Breast epithelium (tissue), 4 donors: ENCODE measurements around the gene POU2AF3. TPM values are rescaled to one million over a fixed set of nuclear protein-coding genes. Genes with fewer than 3 reads are reported as not detected.

Source experiments
- DNase-seq, 2 donors: peaks; one replicate each; pipeline ENCODE4 v3.0.0-alpha.2; 2019; ENCODE audit warnings: low spot score in 2 of 2
- H3K27ac ChIP-seq, 2 donors: fragments of 200-600 bp; sonication (generic) in 1 of 2; one replicate each; pipeline ENCODE4 v1.5.1; 2016 to 2019; ENCODE audit warnings: mild to moderate bottlenecking in 1 of 2
- H3K27me3 ChIP-seq, 2 donors: fragments of 200-600 bp; sonication (generic) in 1 of 2; one replicate each; pipeline versions ENCODE4 v1.5.1 to v1.6.0; 2017 to 2019; ENCODE audit warnings: control low read depth in 1 of 2, mild to moderate bottlenecking in 1 of 2
- H3K36me3 ChIP-seq: fragments of 200-600 bp; one replicate; pipeline ENCODE4 v1.5.1; 2019
- H3K4me1 ChIP-seq, 2 donors: fragments of 200-600 bp; sonication (generic); one replicate each; pipeline ENCODE4 v1.5.1; 2016 to 2019; ENCODE audit warnings: control low read depth in 1 of 2
- H3K4me3 ChIP-seq, 3 donors: fragments of 200-600 bp; sonication (generic); 1 replicate in 2 of 3; 2 replicates in 1 of 3; pipeline ENCODE4 v1.5.1; 2016 to 2019; ENCODE audit warnings: mild to moderate bottlenecking in 3 of 3, moderate library complexity in 2 of 3
- H3K9me3 ChIP-seq, 2 donors: fragments of 200-600 bp; sonication (generic) in 1 of 2; one replicate each; pipeline ENCODE4 v1.5.1; 2016 to 2019; ENCODE audit warnings: control low read depth in 1 of 2
- POLR2A ChIP-seq: fragments of 450-650 bp; IDR thresholded peaks from one replicate; pipeline ENCODE4 v1.6.1; 2016; ENCODE audit warnings: antibody characterized with exemption, mild to moderate bottlenecking, moderate library complexity
- POLR2AphosphoS5 ChIP-seq, 3 donors: sonication (generic); formaldehyde crosslinking; IDR thresholded peaks; one replicate each; pipeline ENCODE4 v1.6.1; 2017; ENCODE audit warnings: antibody characterized with exemption in 3 of 3
- intact Hi-C: fragments of 100-400 bp; cut with DNase I; formaldehyde crosslinking; loops from one replicate; pipeline ENCODE4 v1.15.1; 2023; ENCODE audit warnings: low total_unique reads
- total RNA-seq, 3 donors: library from RNA; depleted of rRNA; stranded (reverse); fragments of >200 nt; gene quantifications; one replicate each; pipeline ENCODE4 v1.1.0, GENCODE V29; 2016
- TF ChIP-seq, protein P1 (sequence below), 3 donors: fragments of 450-650 bp; IDR thresholded peaks; one replicate each; pipeline ENCODE4 v1.5.1; 2016 to 2017; ENCODE audit warnings: antibody characterized with exemption in 3 of 3, mild to moderate bottlenecking in 3 of 3, moderate library complexity in 3 of 3

POU2AF3 gene
- total RNA-seq, 3 donors from 2014 or later = 1.4 to 3.6 (median 1.6) TPM

DNA sequence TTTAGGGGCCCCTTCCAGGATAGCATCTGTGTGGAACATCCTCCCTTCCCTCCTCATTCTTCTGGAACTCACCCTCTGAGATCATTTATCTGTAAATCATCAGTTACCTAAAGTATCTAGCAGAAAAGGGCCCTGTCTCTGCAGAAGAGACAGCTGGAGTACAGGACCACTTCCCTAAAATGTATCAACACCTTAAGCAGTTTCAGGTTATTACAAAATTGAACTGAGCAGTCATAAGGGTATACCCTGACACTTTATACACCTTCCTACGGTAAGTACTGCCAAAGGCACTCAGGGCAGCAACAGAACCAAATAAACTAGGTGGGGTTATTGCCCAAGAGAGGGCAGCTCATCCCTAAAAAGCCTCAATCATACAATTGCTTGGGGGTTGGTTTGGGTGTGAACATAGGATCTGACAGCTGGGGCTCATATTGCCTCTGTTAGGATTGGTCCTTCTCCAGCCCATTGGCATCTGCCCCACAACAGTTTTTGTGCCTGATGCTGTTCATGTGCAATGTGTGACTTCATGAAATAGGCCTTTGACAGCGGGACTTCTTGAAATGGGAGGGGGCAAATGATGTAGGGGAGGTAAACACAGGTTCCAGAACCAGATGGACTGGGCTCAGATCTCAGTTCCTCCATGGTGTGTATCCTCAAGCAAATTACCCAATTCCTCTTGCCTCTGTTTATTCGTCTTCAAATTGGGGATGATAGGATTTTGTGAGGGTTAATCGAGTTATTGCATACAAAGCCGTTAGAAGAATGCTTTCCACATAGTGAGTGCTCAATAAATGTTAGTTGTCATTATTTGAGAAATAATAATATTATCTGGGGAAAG lies 2.9 kb downstream of the POU2AF3 start:
- H3K4me3 ChIP-seq = no peak overlapping the region
- H3K4me1 ChIP-seq = peaks cover 0 to 6% of the 10 kb centered on the region in 2 donors
- H3K36me3 ChIP-seq = no peaks in the 10 kb centered on the region
- TF ChIP-seq, protein P1, sequence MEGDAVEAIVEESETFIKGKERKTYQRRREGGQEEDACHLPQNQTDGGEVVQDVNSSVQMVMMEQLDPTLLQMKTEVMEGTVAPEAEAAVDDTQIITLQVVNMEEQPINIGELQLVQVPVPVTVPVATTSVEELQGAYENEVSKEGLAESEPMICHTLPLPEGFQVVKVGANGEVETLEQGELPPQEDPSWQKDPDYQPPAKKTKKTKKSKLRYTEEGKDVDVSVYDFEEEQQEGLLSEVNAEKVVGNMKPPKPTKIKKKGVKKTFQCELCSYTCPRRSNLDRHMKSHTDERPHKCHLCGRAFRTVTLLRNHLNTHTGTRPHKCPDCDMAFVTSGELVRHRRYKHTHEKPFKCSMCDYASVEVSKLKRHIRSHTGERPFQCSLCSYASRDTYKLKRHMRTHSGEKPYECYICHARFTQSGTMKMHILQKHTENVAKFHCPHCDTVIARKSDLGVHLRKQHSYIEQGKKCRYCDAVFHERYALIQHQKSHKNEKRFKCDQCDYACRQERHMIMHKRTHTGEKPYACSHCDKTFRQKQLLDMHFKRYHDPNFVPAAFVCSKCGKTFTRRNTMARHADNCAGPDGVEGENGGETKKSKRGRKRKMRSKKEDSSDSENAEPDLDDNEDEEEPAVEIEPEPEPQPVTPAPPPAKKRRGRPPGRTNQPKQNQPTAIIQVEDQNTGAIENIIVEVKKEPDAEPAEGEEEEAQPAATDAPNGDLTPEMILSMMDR (IDR thresholded peaks at IDR 0.05) = no peak
- no peak for TF ChIP-seq POLR2A
- TF ChIP-seq POLR2AphosphoS5 (IDR thresholded peaks at IDR 0.05) = no peak
- peak overlapping the region in 1 of 2 donors; percentile 33 for H3K27ac ChIP-seq
- H3K27me3 ChIP-seq = no peaks in the 10 kb centered on the region
- H3K9me3 ChIP-seq = no peaks in the 10 kb centered on the region
- DNase-seq = no peak
- intact Hi-C loops = no loop called here

DNA sequence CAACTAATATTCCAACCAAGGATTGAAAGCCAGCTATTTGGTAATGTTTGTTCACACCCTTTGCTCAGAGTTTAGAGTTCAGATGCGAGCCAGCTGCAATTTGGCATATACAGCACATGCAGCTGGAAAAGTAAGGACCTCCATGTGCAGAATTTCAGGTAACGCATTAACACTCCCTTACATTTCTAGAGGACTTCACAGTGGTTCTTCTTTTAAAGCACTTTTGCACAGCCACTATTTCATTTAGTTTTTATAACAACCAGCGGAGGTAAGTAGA lies 3.4 kb downstream of the POU2AF3 start:
- Histone ChIP-seq H3K36me3 (no peaks in the 10 kb centered on the region), H3K4me1 (peaks cover 0 to 6% of the 10 kb centered on the region in 2 donors), H3K27ac (no peak overlapping the region), H3K9me3 (no peaks in the 10 kb centered on the region), H3K4me3 (no peak overlapping the region), H3K27me3 (no peaks in the 10 kb centered on the region)
- intact Hi-C loops = no loop called here
- TF ChIP-seq POLR2AphosphoS5 (IDR thresholded peaks at IDR 0.05) = no peak
- no peak for TF ChIP-seq POLR2A
- TF ChIP-seq, protein P1 (IDR thresholded peaks at IDR 0.05) = no peak
- no peak for DNase-seq

DNA sequence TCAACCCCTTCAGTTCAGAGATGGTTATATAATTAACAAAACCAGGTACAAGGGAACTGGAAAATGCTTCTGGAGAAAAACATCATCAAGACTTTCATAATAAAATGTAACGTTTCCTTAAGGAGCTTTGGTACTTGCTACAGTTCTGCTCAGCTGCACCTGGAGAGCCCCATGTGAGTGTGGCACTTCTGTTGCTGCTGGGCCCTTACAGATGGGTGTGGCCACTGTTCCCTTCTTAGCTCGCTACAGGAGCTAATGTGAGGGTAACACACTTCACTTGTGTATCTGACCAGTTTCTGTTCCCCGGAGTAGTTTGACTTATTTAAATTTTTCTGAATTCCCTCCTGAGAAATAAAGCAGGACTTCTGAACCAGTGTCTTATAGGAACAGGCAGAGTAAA lies 4.0 kb downstream of the POU2AF3 start:
- no peaks in the 10 kb centered on the region for H3K36me3 ChIP-seq
- DNase-seq = no peak
- no peaks in the 10 kb centered on the region for H3K27me3 ChIP-seq
- no peak overlapping the region for H3K4me3 ChIP-seq
- H3K27ac ChIP-seq = peak overlapping the region in 1 of 2 donors; percentile 12
- peaks cover 0 to 6% of the 10 kb centered on the region in 2 donors for H3K4me1 ChIP-seq
- TF ChIP-seq POLR2AphosphoS5 (IDR thresholded peaks at IDR 0.05) (no peak), POLR2A (no peak)
- TF ChIP-seq, protein P1 (IDR thresholded peaks at IDR 0.05) = no peak
- intact Hi-C loops = no loop called here
- H3K9me3 ChIP-seq = no peaks in the 10 kb centered on the region

DNA sequence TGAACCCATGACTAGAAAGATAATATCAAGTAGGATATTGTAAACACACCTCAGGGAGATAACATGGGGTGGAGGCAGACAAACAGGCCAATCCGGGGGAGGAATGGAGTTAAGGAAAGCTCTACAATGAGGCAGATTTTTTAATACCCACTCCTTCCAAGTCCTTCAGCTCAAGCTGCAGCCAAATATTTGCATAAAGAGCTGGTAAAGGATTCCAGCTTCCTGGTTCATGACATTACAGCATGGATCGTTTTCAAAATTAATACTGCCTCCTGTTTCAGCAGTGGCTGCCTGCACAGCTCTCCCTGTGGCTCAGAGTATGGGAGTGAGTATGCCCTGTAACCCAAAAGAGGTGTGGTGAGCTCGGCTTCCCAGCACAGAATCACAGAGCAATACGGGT lies 5.1 kb downstream of the POU2AF3 start:
- DNase-seq = no peak
- H3K36me3 ChIP-seq = no peaks in the 10 kb centered on the region
- no peaks in the 10 kb centered on the region for H3K27me3 ChIP-seq
- TF ChIP-seq POLR2AphosphoS5 (IDR thresholded peaks at IDR 0.05) (no peak), POLR2A (no peak)
- TF ChIP-seq, protein P1 (IDR thresholded peaks at IDR 0.05) = no peak
- H3K9me3 ChIP-seq = no peaks in the 10 kb centered on the region
- intact Hi-C loops = no loop called here
- no peak overlapping the region for H3K4me3 ChIP-seq
- H3K4me1 ChIP-seq = peaks cover 0 to 6% of the 10 kb centered on the region in 2 donors
- peak overlapping the region; percentile 48 to 50 for H3K27ac ChIP-seq

DNA sequence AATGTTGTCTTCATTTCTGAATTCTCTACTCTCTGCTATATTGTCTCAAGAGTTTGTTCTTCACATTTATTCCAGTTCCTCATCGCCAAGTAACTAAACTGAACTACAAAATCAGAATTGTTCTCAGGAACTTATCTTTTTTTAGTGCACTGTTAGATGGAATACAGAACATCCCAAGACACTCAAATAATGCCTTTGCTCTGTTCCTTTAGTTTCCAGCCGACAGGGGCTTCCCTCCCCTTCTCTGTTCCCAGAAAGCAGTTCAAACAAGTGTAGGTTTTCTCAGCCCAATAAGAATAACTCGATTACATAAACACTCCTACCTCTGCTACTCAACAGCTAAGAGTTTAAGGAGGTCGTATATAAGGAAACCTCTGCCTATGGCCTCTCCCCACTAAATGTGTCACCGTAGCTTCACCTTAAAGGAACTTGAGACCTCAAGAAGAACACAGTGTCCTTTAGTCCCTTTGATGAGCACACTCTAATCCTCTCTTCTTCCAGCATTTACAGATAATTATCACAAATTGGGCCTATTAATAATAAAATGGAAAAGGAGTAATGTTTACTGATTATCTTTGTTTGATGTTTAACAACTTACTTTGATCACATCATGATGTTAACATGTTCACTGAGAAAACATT lies 6.9 kb downstream of the POU2AF3 start:
- Histone ChIP-seq H3K4me1 (peaks cover 0 to under 1% of the 10 kb centered on the region in 2 donors), H3K9me3 (no peaks in the 10 kb centered on the region), H3K4me3 (no peak overlapping the region), H3K36me3 (no peaks in the 10 kb centered on the region), H3K27ac (no peak overlapping the region), H3K27me3 (no peaks in the 10 kb centered on the region)
- TF ChIP-seq, protein P1 (IDR thresholded peaks at IDR 0.05) = no peak
- TF ChIP-seq POLR2AphosphoS5 (IDR thresholded peaks at IDR 0.05) (no peak), POLR2A (no peak)
- intact Hi-C loops = no loop called here
- DNase-seq = no peak
